Mononuclear cell (primary cell): Measurements from ENCODE around the gene MCM6. TPM values are rescaled to one million over a fixed set of nuclear protein-coding genes. Genes with fewer than 3 reads are reported as not detected.
"Not testable (repeated sequence)": the region's sequence is repeated elsewhere in the genome, so short reads cannot be mapped to it uniquely, and the experiment has no call there.

Source experiments
- H3K27me3 ChIP-seq: 2 replicates; pipeline ENCODE4 v1.6.0; 2011; ENCODE audit warnings: low read length, control low read depth; ENCODE audit not compliant: insufficient read depth
- H3K4me1 ChIP-seq: 2 replicates; pipeline ENCODE4 v1.5.1; 2011; ENCODE audit warnings: mild to moderate bottlenecking, low read length, control low read depth; ENCODE audit not compliant: insufficient read depth
- H3K4me3 ChIP-seq: 2 replicates; pipeline ENCODE4 v1.5.1; 2011; ENCODE audit warnings: mild to moderate bottlenecking, low read length, moderate library complexity
- H3K9me3 ChIP-seq: 2 replicates; pipeline ENCODE4 v1.5.1; 2011; ENCODE audit warnings: low read depth, mild to moderate bottlenecking, control low read depth, low read length
- total RNA-seq: library from RNA; depleted of rRNA; stranded (reverse); fragments of >200 nt; gene quantifications from one replicate; pipeline ENCODE4 v1.2.3, GENCODE V29; 2012

MCM6 gene
- total RNA-seq, 1 donor, result 29.5 TPM

DNA sequence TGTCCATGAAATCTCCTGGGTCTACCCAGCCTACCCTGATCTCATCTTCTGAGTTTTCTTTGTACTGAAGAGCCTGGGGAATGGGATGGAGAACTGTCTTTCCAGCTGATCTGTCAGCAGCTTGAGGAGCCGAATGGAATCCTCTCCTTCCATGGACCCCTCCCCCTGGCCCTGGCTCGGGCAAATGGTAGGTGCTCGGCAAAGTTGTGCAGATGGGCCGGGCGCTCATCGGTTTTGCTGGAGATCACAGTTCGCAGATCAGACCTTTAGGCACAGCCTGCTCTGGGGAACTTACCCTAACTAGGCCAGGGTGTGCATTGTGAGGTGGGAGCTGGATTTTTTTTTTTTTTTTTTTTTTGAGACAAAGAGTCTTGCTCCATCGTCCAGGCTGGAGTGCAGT, 79.6 kb downstream of the MCM6 start:
- H3K9me3 ChIP-seq, result no peaks in the 10 kb centered on the region
- H3K4me3 ChIP-seq, result no peak overlapping the region
- peaks cover 13% of the 10 kb centered on the region for H3K4me1 ChIP-seq
- H3K27me3 ChIP-seq, result no peaks in the 10 kb centered on the region

GRCh38 chr2:135795641-135796040, 80.6 kb downstream of the MCM6 start:
- not testable (repeated sequence) for H3K4me3 ChIP-seq, H3K27me3 ChIP-seq, H3K9me3 ChIP-seq
- H3K4me1 ChIP-seq, result peaks cover 13% of the 10 kb centered on the region

DNA sequence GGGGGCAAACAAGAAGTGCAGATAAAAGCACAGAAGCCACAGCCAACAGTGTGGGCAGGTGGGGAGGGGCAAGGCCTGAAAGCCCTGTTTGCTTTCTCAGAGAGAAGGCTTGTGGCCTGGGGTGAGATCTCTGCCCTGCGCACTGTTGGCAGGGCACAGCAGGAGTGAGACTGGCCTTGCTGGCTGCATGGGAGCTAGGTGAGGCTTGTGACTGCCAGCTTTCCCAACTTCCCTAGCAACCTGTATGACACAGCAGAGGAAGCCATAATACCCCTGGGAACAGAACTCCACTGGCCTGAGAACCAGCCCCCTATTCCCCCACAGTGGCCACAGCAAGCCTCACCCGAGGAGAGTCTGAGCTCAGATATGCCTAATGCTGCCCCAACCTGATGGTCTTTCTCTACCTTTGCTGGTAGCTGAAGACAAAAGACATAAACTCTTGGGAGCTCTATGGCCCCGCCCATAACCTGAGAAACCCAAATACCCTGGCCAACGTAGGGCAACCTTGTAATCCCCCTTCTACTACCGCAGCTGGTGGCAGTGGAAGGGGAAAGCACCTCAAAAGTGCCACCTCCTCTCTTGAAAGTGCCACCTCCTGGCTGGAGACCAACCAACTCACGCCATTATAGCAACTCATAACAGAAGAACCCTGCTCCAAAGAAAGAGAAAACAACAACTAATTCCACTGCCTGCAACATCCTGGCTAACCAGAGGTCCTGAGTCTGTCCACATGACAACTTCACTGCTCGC, 83.7 kb downstream of the MCM6 start:
- no peaks in the 10 kb centered on the region for H3K9me3 ChIP-seq
- H3K4me3 ChIP-seq, result no peak overlapping the region
- H3K4me1 ChIP-seq, result peaks cover 11% of the 10 kb centered on the region
- H3K27me3 ChIP-seq, result no peaks in the 10 kb centered on the region

DNA sequence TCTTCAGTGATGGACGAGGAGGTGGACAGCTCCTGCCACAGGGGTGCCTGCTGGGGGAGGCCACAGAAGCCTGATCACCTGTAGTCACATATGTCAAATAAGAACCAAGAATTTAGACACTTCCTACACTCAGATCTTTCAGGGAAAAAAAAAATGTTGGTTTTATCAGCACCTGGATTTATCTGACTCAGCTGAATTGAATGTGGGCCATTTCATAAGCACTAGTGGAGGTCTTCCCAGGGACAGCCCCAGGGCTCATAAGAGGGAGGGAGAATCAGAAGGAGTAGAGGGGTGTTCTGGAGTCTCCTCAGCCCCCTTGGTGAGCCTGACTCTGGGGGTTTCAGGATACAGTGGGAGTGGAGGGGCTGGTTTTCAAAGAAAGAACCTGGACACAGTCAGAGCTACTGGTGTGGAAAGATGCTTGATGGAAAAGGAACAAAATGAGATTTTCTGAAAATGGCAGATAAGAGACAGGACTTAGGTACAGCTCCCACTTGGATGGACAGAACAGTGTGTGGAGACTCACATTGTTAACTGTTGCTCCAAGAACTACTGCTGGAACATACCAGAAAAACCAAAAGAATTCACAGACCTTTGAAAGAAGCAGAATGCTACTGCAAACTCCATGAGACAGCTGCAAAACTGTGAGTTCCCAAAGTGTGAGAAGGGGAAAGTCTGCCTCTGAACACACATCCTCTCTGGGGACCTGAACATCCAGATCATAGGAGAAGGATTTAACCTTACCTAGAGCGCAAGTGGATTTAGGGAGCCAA, 84.6 kb downstream of the MCM6 start:
- peaks cover 7% of the 10 kb centered on the region for H3K4me1 ChIP-seq
- H3K27me3 ChIP-seq, result no peaks in the 10 kb centered on the region

DNA sequence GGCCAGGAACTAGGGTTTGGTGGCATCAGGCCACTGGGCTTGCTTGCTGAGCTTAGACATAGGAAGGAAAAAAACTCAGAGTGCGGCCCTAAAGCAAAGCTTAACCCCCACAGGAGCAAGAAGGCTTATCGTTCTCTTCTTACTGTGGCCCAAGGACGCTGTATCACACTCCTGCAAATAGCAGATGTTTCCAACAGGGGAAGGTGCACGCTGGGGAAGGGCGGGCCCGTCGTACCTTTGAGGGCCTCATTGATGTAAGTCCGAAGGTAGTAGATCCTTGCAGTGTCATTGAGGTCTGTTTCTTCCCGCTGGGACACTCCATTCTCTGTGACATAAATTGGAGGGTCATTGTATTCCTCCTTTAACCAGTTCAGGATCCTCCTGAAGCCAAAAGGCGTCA, 85.8 kb downstream of the MCM6 start:
- peaks cover 7% of the 10 kb centered on the region for H3K4me1 ChIP-seq
- no peaks in the 10 kb centered on the region for H3K9me3 ChIP-seq
- no peaks in the 10 kb centered on the region for H3K27me3 ChIP-seq

More for the DNA sequence above, 84.6 kb downstream of the MCM6 start:
- no peak overlapping the region for H3K4me3 ChIP-seq
- no peaks in the 10 kb centered on the region for H3K9me3 ChIP-seq

More for the DNA sequence above, 85.8 kb downstream of the MCM6 start:
- H3K4me3 ChIP-seq, result no peak overlapping the region

Other genes with a start within 250 kb of the MCM6 start
- gene UBXN4, start 134.6 kb downstream of the MCM6 start, total RNA-seq, result 106 TPM
- 0.10 TPM for gene LCT, start 39.3 kb downstream of the MCM6 start, total RNA-seq
- 65.5 TPM for gene DARS1, start 109.2 kb upstream of the MCM6 start, total RNA-seq
- 1,915 TPM for gene CXCR4, start 241.7 kb upstream of the MCM6 start, total RNA-seq